SK-N-MC (cell line): ENCODE results near the gene PTRHD1.

ENCODE experiments used
- DNase-seq: peaks from one replicate; pipeline ENCODE4 v3.0.0-alpha.2; 2011; ENCODE audit warnings: low read depth, low spot score
- H3K27ac ChIP-seq: fragments of 200-600 bp; sonication (generic); 2 replicates; pipeline ENCODE4 v1.5.1; 2016; ENCODE audit warnings: mixed run types
- H3K36me3 ChIP-seq: fragments of 200-600 bp; sonication (generic); 2 replicates; pipeline ENCODE4 v1.6.1; 2017; ENCODE audit warnings: antibody characterized with exemption, low read length, mixed read lengths; ENCODE audit not compliant: insufficient read depth
- H3K4me3 ChIP-seq: fragments of 200-600 bp; sonication (generic); 2 replicates; pipeline ENCODE4 v1.5.1; 2016
- H3K9ac ChIP-seq: fragments of 200-600 bp; sonication (generic); 2 replicates; pipeline ENCODE4 v1.8.0; 2017; ENCODE audit warnings: mixed run types, mixed read lengths; ENCODE audit not compliant: insufficient read length
- H3K9me3 ChIP-seq: fragments of 200-600 bp; sonication (generic); 2 replicates; pipeline ENCODE4 v1.6.1; 2017; ENCODE audit warnings: low read depth, mild to moderate bottlenecking, antibody characterized with exemption, low read length, moderate library complexity, mixed read lengths
- EZH2 ChIP-seq: fragments of 200-600 bp; sonication (generic); IDR thresholded peaks from one replicate; pipeline ENCODE4 v1.6.1; 2017; ENCODE audit warnings: antibody characterized with exemption
- POLR2AphosphoS5 ChIP-seq: IDR thresholded peaks from 2 replicates; pipeline ENCODE4 v1.6.1; 2012; ENCODE audit warnings: mild to moderate bottlenecking, low read depth, low read length, borderline replicate concordance

The PTRHD1 gene

DNA sequence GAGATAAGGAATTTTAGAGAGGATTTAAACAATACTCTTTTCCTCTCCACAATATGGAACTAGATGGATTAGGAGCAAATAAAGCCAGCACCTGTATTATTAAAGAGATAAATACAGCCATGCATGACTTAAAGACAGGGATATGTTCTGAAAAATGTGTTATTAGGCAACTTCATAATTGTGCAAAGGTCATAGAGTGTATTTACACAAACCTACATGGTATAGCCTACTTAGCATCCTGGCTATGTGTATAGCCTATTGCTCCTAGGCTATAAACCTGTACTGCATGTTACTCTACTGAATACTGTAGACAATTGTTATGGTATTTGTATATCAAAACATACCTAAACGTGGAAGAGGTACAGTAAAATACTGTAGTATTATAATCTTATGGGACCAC, 53.0 kb downstream of the PTRHD1 start:
- H3K9ac ChIP-seq = no peak overlapping the region

More for the DNA sequence above, 53.0 kb downstream of the PTRHD1 start:
- Histone ChIP-seq H3K9me3 (no peaks in the 10 kb centered on the region), H3K36me3 (no peaks in the 10 kb centered on the region), H3K27ac (no peak overlapping the region), H3K4me3 (no peak overlapping the region)
- no peak for TF ChIP-seq POLR2AphosphoS5
- no peak for TF ChIP-seq EZH2
- DNase-seq = no peak
